ENCODE measurements around the gene MARCHF3.

MARCHF3 gene

GRCh38 chr5:126921241-126922091, 108.9 kb downstream of the MARCHF3 start:
- H3K27ac ChIP-seq, result no peak overlapping the region
- TF ChIP-seq ZFX (IDR thresholded peaks at IDR 0.05) (no peak), CTCF (conservative IDR thresholded peaks at IDR 0.05) (no peak)

- H3K27ac ChIP-seq, result no peak overlapping the region
- TF ChIP-seq ZFX (IDR thresholded peaks at IDR 0.05) (no peak), CTCF (conservative IDR thresholded peaks at IDR 0.05) (no peak)
Observed at GRCh38 chr5:126920291-126920690, 110.1 kb downstream of the MARCHF3 start.

- H3K27ac ChIP-seq, result no peak overlapping the region
- no peak for TF ChIP-seq CTCF (conservative IDR thresholded peaks at IDR 0.05)
- TF ChIP-seq ZFX (IDR thresholded peaks at IDR 0.05), result no peak
Observed at GRCh38 chr5:126919566-126919965, 110.8 kb downstream of the MARCHF3 start.

- no peak overlapping the region for H3K27ac ChIP-seq
- no peak for TF ChIP-seq ZFX (IDR thresholded peaks at IDR 0.05)
- no peak for TF ChIP-seq CTCF (conservative IDR thresholded peaks at IDR 0.05)
Observed at GRCh38 chr5:126918615-126918957, 111.8 kb downstream of the MARCHF3 start.

GRCh38 chr5:126917918-126918614, 112.3 kb downstream of the MARCHF3 start:
- no peak for TF ChIP-seq ZFX (IDR thresholded peaks at IDR 0.05)
- no peak for TF ChIP-seq CTCF (conservative IDR thresholded peaks at IDR 0.05)
- no peak overlapping the region for H3K27ac ChIP-seq

GRCh38 chr5:126915496-126915895, 114.9 kb downstream of the MARCHF3 start:
- TF ChIP-seq CTCF (conservative IDR thresholded peaks at IDR 0.05) (no peak), ZFX (IDR thresholded peaks at IDR 0.05) (no peak)

GRCh38 chr5:126914801-126915436, 115.4 kb downstream of the MARCHF3 start:
- no peak for TF ChIP-seq ZFX (IDR thresholded peaks at IDR 0.05)
- no peak for TF ChIP-seq CTCF (conservative IDR thresholded peaks at IDR 0.05)
- H3K27ac ChIP-seq, result no peak overlapping the region

More at GRCh38 chr5:126915496-126915895, 114.9 kb downstream of the MARCHF3 start:
- H3K27ac ChIP-seq, result no peak overlapping the region

Measured in C4-2B (cell line).